HG03066 (cell line): ENCODE measurements around the gene SCTR.
"Not testable (repeated sequence)": the region's sequence is repeated elsewhere in the genome, so short reads cannot be mapped to it uniquely, and the experiment has no call there.

ENCODE experiments used
- ATAC-seq: cut with Tn5 transposase; IDR thresholded peaks from one replicate; pipeline ENCODE4 v1.9.1; 2021; ENCODE audit warnings: low read depth; ENCODE audit not compliant: unreplicated experiment

Gene SCTR

DNA sequence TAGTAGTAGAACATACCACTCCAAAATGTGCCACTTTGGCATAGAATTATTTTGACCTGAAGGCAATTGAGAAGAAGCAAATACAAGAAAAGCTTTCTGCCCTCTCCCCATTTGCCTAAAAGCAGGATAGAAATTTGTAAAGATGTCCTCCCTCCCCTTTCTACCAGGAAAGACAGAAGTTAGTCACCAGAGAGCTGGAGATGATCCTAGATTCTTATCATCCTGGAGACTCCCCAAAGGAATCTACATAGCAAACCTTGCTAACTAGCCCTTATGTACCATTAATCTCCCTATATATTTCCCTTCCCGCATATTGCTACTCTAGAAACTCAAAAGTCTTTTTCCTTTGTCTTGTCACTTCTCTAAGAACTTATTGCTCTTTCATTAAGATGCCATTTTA lies 105.2 kb downstream of the SCTR start:
- no peak for ATAC-seq

GRCh38 chr2:119417908-119418307 lies 106.4 kb downstream of the SCTR start:
- no peak for ATAC-seq

GRCh38 chr2:119416299-119416923 lies 107.9 kb downstream of the SCTR start:
- ATAC-seq = no peak

DNA sequence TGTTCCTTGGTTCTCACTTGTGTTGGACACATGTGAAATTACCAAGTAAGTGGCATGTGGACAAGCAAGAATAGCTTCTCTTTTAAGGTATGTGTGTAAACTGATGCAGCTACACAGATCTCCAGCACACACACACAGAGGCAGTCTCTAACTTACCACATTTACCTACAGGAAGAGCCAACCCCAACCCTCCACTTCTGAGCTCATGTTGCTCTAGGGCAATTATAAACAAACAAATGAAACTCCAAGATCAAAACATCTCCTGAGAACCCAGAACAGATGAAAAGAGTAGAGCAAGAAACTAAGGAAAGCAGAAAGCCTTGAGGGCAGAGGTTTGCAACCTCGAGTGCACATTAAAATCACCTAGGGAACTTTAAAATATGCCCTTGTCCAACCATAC lies 108.7 kb downstream of the SCTR start:
- no peak for ATAC-seq

DNA sequence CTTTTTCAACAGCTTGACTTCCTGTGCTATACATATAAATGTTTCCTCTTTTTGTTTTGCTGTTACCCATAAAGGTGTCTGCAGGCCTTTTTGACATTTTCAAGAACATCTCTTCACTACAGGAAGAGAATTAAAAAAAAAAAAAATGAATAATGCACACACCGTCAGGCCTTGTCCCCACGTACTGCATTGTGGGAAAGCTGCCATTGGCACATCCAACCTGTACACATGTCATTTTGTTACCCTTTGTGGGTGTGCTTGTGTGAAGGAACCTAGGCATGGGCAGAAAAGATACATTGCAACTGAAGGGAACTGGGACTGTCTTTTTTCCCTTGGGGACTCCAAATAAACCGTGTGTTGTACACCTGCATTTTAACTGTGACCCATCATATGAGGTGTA lies 109.4 kb downstream of the SCTR start:
- no peak for ATAC-seq

DNA sequence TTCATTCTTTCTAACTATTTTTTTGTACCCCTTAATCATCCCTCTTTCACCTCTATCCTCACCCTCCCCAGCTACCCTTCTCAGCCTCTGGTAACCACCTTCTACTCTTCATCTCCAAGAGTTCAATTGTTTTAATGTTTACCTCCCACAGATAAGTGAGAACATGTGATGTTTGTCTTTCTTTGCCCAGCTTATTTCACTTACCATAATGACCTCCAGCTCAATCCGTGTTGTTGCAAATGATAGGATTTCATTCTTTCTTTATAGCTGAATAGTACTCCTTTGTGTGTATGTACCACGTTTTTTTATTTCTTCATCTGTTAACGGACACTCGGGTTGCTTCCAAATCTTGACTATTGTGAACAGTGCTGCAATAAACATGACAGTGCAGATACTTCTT lies 114.8 kb downstream of the SCTR start:
- no peak for ATAC-seq

GRCh38 chr2:119408221-119408619 lies 116.1 kb downstream of the SCTR start:
- ATAC-seq = no peak

- no peak for ATAC-seq
Measured at GRCh38 chr2:119407430-119408220, 116.7 kb downstream of the SCTR start.

GRCh38 chr2:119405151-119405550 lies 119.1 kb downstream of the SCTR start:
- no peak for ATAC-seq

DNA sequence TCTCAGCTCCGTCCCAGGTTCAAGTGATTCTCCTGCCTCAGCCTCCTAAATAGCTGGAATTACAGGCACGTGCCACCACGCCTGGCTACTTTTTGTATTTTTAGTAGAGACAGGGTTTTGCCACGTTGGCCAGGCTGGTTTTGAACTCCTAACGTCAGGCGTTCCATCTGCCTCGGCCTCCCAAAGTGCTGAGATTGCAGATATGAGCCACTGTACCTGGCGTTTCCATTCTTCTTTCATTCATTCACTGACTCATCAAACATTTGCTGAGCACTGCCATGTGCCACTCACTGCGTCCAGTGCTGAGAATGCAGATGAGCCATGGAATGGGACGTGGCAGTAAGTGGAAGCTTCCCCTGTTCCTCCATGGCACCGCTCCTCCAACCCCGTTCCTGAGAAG lies 120.7 kb downstream of the SCTR start:
- ATAC-seq = not testable (repeated sequence)

- no peak for ATAC-seq
Measured at GRCh38 chr2:119402645-119403560, 121.4 kb downstream of the SCTR start.

DNA sequence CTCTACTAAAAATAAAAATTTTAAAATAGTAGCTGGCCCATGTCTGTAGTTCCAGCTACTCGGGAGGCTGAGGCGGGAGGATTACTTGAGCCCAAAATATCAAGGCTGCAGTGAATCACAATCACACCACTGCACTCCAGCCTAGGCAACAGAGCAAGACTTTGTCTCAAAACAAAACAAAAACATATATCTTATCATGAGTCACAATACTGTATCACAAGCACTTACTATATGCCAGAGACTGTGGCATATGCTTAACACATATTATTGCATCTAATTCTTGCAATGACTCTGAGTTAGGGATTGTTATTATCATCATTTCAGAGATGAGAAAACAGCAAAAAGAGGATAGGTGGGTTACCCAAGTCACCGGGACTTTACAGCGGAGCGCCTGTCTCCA lies 122.2 kb downstream of the SCTR start:
- no peak for ATAC-seq

DNA sequence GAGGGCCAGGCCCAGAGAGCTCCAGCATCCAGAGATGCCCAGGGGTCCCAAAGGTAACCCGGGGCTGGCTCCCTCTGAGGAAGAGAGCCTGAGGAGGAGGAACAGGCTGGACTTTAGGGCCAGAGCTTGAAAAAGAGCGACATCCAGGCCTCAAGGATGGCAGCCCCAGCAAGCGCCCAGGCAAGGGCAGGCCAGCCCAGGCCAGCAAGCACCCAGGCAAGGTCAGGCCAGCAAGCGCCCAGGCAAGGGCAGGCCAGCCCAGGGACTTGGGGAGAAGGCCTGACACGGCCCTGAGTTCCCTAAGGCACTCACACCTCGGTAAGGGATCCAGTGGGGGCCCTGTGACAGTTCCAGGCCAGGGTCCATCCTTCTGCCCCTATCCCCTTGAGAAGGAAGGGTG lies 127.1 kb downstream of the SCTR start:
- no peak for ATAC-seq

GRCh38 chr2:119393971-119394748 lies 130.1 kb downstream of the SCTR start:
- ATAC-seq = no peak
